Measurements from ENCODE around the gene FZD7.

Gene FZD7

DNA sequence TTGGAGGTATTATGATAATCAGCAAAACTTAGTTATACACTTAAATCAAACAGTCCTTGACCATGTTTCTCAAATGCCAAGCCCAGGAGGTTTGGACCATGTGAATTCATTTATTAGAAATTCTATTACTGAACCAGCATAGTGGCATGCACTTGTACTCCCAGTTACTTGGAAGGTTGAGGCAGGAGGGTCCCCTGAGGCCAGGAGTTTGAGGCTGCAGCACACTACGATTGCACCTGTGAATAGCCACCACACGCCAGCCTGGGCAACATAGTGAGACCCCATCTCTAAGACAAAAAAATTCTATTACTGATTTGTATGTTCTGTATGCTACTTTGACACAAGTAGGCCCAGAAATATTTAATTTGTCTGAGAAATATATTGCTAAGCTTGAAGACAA, 43.6 kb upstream of the FZD7 start:
- Histone ChIP-seq H4K20me1 (ENCODE audit: insufficient read depth, low read length) (no peaks in the 10 kb centered on the region), H3K4me1 (ENCODE audit: insufficient read depth, low read length) (no peaks in the 10 kb centered on the region), H3K9ac (ENCODE audit: low read depth, low read length) (no peak overlapping the region), H3K36me3 (ENCODE audit: insufficient read depth, low read length) (no peaks in the 10 kb centered on the region), H3K4me3 (ENCODE audit: low read depth in 1 of 2, low read length in 2 of 2) (no peak overlapping the region), H2AFZ (ENCODE audit: low read depth, low read length) (no peak overlapping the region), H3K79me2 (ENCODE audit: insufficient read depth, low read length) (no peaks in the 10 kb centered on the region), H3K27ac (ENCODE audit: low read length) (no peak overlapping the region), H3K4me2 (ENCODE audit: insufficient read depth, low read length) (no peak overlapping the region), H3K9me3 (ENCODE audit: insufficient read depth, low read length, severe bottlenecking) (no peaks in the 10 kb centered on the region), H3K27me3 (ENCODE audit: insufficient read depth, low read length, poor library complexity) (peaks cover 5% of the 10 kb centered on the region)
- TF ChIP-seq, protein P1, sequence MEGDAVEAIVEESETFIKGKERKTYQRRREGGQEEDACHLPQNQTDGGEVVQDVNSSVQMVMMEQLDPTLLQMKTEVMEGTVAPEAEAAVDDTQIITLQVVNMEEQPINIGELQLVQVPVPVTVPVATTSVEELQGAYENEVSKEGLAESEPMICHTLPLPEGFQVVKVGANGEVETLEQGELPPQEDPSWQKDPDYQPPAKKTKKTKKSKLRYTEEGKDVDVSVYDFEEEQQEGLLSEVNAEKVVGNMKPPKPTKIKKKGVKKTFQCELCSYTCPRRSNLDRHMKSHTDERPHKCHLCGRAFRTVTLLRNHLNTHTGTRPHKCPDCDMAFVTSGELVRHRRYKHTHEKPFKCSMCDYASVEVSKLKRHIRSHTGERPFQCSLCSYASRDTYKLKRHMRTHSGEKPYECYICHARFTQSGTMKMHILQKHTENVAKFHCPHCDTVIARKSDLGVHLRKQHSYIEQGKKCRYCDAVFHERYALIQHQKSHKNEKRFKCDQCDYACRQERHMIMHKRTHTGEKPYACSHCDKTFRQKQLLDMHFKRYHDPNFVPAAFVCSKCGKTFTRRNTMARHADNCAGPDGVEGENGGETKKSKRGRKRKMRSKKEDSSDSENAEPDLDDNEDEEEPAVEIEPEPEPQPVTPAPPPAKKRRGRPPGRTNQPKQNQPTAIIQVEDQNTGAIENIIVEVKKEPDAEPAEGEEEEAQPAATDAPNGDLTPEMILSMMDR (IDR thresholded peaks at IDR 0.05; ENCODE audit: borderline replicate concordance, extremely low read depth, low read length, poor library complexity, severe bottlenecking), result no peak
- TF ChIP-seq EZH2 (IDR thresholded peaks at IDR 0.05; ENCODE audit: borderline replicate concordance, low read depth, low read length, severe bottlenecking), result no peak
- DNase-seq (no peak), ATAC-seq (ENCODE audit: insufficient read depth, low read depth) (no peak)

DNA sequence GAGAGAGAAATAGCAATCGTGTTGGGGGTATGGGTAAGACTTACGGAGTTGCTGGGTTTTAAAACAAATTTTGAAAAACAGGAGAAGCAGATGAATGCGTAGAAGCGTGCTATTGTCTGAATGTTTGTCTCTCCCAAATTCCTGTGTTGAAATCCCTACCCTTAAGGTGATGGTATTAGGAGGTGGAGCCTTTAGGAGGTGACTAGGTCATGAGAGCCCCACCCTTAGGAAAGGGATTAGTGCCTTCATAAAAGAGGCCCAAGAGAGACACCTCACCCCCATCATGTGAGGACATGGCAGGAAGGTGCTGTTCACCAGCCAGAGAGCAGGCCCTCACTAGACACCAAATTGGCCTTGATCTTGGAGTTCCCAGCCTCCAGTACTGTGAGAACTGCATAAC, 40.7 kb upstream of the FZD7 start:
- Histone ChIP-seq H3K4me1 (ENCODE audit: insufficient read depth, low read length) (no peaks in the 10 kb centered on the region), H3K36me3 (ENCODE audit: insufficient read depth, low read length) (no peaks in the 10 kb centered on the region), H3K27ac (ENCODE audit: low read length) (no peak overlapping the region), H3K27me3 (ENCODE audit: insufficient read depth, low read length, poor library complexity) (peaks cover 9% of the 10 kb centered on the region), H2AFZ (ENCODE audit: low read depth, low read length) (no peak overlapping the region), H3K9me3 (ENCODE audit: insufficient read depth, low read length, severe bottlenecking) (no peaks in the 10 kb centered on the region), H3K4me3 (ENCODE audit: low read depth in 1 of 2, low read length in 2 of 2) (no peak overlapping the region), H4K20me1 (ENCODE audit: insufficient read depth, low read length) (no peaks in the 10 kb centered on the region), H3K79me2 (ENCODE audit: insufficient read depth, low read length) (no peaks in the 10 kb centered on the region), H3K9ac (ENCODE audit: low read depth, low read length) (no peak overlapping the region), H3K4me2 (ENCODE audit: insufficient read depth, low read length) (no peak overlapping the region)
- DNase-seq (no peak), ATAC-seq (ENCODE audit: insufficient read depth, low read depth) (no peak)
- TF ChIP-seq, protein P1 (IDR thresholded peaks at IDR 0.05; ENCODE audit: borderline replicate concordance, extremely low read depth, low read length, poor library complexity, severe bottlenecking), result no peak
- TF ChIP-seq EZH2 (IDR thresholded peaks at IDR 0.05; ENCODE audit: borderline replicate concordance, low read depth, low read length, severe bottlenecking), result no peak

DNA sequence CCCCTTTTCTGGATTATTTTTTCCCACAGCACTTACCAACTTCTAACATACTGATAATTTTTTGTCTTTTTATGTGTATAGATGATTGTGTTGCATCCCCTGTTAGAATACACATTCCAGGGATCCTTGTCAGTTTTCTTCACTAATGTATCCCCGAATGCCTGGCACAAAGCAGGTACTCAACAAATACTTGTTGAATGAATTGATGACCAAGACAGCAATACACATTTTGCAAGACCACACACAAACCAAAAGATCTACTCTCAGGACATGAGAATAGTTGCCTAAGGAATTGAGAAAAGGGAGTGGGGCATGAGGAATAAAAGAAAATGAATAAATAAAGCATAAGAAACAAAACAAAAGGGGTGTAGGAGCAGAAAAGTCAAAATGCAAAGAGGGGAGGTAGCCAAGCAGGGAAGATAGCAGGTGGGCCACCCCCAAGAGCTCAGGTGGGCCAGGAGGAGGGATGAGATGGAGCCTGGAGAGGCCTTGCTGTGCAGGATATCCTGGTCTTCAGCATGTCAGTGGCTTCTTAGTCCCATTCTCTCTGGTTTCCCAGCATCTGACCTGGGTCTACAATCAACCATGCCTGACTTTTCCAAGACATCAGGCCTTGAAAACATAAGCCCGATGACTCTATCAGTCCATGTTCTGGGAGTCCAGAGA, 38.5 kb upstream of the FZD7 start:
- H3K27me3 ChIP-seq (ENCODE audit: insufficient read depth, low read length, poor library complexity), result peaks cover 17% of the 10 kb centered on the region
- ATAC-seq (ENCODE audit: insufficient read depth, low read depth), result no peak
- no peaks in the 10 kb centered on the region for H3K9me3 ChIP-seq (ENCODE audit: insufficient read depth, low read length, severe bottlenecking)
- H3K79me2 ChIP-seq (ENCODE audit: insufficient read depth, low read length), result no peaks in the 10 kb centered on the region
- H3K27ac ChIP-seq (ENCODE audit: low read length), result no peak overlapping the region
- H3K4me3 ChIP-seq (ENCODE audit: low read depth in 1 of 2, low read length in 2 of 2), result no peak overlapping the region
- DNase-seq, result no peak
- TF ChIP-seq, protein P1 (IDR thresholded peaks at IDR 0.05; ENCODE audit: borderline replicate concordance, extremely low read depth, low read length, poor library complexity, severe bottlenecking), result no peak
- TF ChIP-seq EZH2 (IDR thresholded peaks at IDR 0.05; ENCODE audit: borderline replicate concordance, low read depth, low read length, severe bottlenecking), result no peak
- no peak overlapping the region for H3K4me2 ChIP-seq (ENCODE audit: insufficient read depth, low read length)
- no peaks in the 10 kb centered on the region for H3K4me1 ChIP-seq (ENCODE audit: insufficient read depth, low read length)
- no peaks in the 10 kb centered on the region for H4K20me1 ChIP-seq (ENCODE audit: insufficient read depth, low read length)
- no peak overlapping the region for H3K9ac ChIP-seq (ENCODE audit: low read depth, low read length)
- no peaks in the 10 kb centered on the region for H3K36me3 ChIP-seq (ENCODE audit: insufficient read depth, low read length)
- no peak overlapping the region for H2AFZ ChIP-seq (ENCODE audit: low read depth, low read length)
